ENCODE data around the gene KHSRP. TPM values are rescaled to one million over a fixed set of nuclear protein-coding genes. Genes with fewer than 3 reads are reported as not detected.

KHSRP gene
- total RNA-seq, 1 donor from 2014 or later = 175 TPM

GRCh38 chr19:6412447-6413091 lies 12.0 kb downstream of the KHSRP start:
- Histone ChIP-seq H3K4me3 (ENCODE audit: low read depth, low read length) (no peak overlapping the region), H3K36me3 (ENCODE audit: control insufficient read depth, insufficient read depth, low read length) (peaks cover 4% of the 10 kb centered on the region), H3K27me3 (ENCODE audit: control insufficient read depth, insufficient read depth, low read length) (no peaks in the 10 kb centered on the region)
- peak; percentile 60 for TF ChIP-seq CTCF (IDR thresholded peaks at IDR 0.05; ENCODE audit: insufficient read depth, low read length, poor library complexity, severe bottlenecking)
- no peak for DNase-seq (ENCODE audit: low read depth)

GRCh38 chr19:6412061-6412446 lies 12.6 kb downstream of the KHSRP start:
- Histone ChIP-seq H3K4me3 (ENCODE audit: low read depth, low read length) (no peak overlapping the region), H3K36me3 (ENCODE audit: control insufficient read depth, insufficient read depth, low read length) (peaks cover 4% of the 10 kb centered on the region), H3K27me3 (ENCODE audit: control insufficient read depth, insufficient read depth, low read length) (no peaks in the 10 kb centered on the region)
- DNase-seq (ENCODE audit: low read depth) = no peak
- TF ChIP-seq CTCF (IDR thresholded peaks at IDR 0.05; ENCODE audit: insufficient read depth, low read length, poor library complexity, severe bottlenecking) = no peak

GRCh38 chr19:6409346-6409745 lies 15.3 kb downstream of the KHSRP start:
- no peak for DNase-seq (ENCODE audit: low read depth)
- Histone ChIP-seq H3K36me3 (ENCODE audit: control insufficient read depth, insufficient read depth, low read length) (peaks cover 3% of the 10 kb centered on the region), H3K27me3 (ENCODE audit: control insufficient read depth, insufficient read depth, low read length) (no peaks in the 10 kb centered on the region), H3K4me3 (ENCODE audit: low read depth, low read length) (no peak overlapping the region)
- TF ChIP-seq CTCF (IDR thresholded peaks at IDR 0.05; ENCODE audit: insufficient read depth, low read length, poor library complexity, severe bottlenecking) = no peak

- Histone ChIP-seq H3K27me3 (ENCODE audit: control insufficient read depth, insufficient read depth, low read length) (no peaks in the 10 kb centered on the region), H3K36me3 (ENCODE audit: control insufficient read depth, insufficient read depth, low read length) (no peaks in the 10 kb centered on the region), H3K4me3 (ENCODE audit: low read depth, low read length) (no peak overlapping the region)
- no peak for DNase-seq (ENCODE audit: low read depth)
- no peak for TF ChIP-seq CTCF (IDR thresholded peaks at IDR 0.05; ENCODE audit: insufficient read depth, low read length, poor library complexity, severe bottlenecking)
Measured at GRCh38 chr19:6406401-6406800, 18.2 kb downstream of the KHSRP start.

GRCh38 chr19:6402837-6403608 lies 21.6 kb downstream of the KHSRP start:
- H3K36me3 ChIP-seq (ENCODE audit: control insufficient read depth, insufficient read depth, low read length) = no peaks in the 10 kb centered on the region
- DNase-seq (ENCODE audit: low read depth) = peak; percentile 12
- H3K27me3 ChIP-seq (ENCODE audit: control insufficient read depth, insufficient read depth, low read length) = no peaks in the 10 kb centered on the region
- TF ChIP-seq CTCF (IDR thresholded peaks at IDR 0.05; ENCODE audit: insufficient read depth, low read length, poor library complexity, severe bottlenecking) = no peak
- no peak overlapping the region for H3K4me3 ChIP-seq (ENCODE audit: low read depth, low read length)
